ENCODE measurements around the gene LRGUK.

The LRGUK gene

GRCh38 chr7:134108802-134109201 is 18.3 kb upstream of the LRGUK start:
- DNase-seq: peak in 1 of 2 experiments; percentile 4
- TF ChIP-seq GATA1 (IDR thresholded peaks at IDR 0.05; ENCODE audit: low read depth, low read length) (no peak), POLR2A (IDR thresholded peaks at IDR 0.05; ENCODE audit: low read length) (no peak)

DNA sequence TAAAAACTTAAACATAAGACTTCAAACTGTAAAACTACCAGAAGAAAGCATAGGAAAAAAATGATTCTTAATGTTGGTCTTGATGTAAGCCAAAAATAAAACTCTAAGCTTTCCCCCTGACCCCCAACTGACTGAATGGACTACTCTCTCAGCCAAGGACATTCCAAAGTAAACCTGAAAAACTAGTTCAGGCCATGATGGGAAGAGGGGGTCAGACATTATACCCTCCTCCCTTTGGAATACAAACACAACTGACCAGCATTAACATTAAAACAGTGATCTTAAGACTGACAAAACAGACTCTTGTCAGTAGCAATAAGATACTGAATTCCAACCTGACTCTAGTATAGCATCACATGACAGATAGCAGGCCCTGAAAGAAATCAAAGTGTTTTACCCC is 13.5 kb upstream of the LRGUK start:
- no peak for TF ChIP-seq GATA1 (IDR thresholded peaks at IDR 0.05; ENCODE audit: low read depth, low read length)
- no peak for TF ChIP-seq POLR2A (IDR thresholded peaks at IDR 0.05; ENCODE audit: low read length)
- no peak for DNase-seq

DNA sequence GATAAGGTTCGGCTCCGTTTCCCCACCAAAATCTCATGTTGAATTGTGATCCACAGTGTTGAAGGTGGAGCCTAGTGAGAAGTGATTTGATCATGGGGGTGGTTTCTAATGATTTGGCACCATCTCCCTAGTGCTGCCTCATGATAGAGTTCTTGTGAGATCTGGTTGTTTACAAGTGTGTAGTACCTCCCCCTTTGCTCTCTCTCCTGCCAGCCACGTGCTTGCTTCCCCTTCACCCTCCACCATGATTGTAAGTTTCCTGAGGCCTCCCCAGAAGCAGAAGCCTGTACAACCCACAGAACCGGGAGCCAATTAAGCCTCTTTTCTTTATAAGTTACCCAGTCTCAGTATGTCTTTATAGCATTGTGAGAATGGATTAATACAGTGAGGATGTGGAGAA is 12.1 kb upstream of the LRGUK start:
- TF ChIP-seq GATA1 (IDR thresholded peaks at IDR 0.05; ENCODE audit: low read depth, low read length): no peak
- TF ChIP-seq POLR2A (IDR thresholded peaks at IDR 0.05; ENCODE audit: low read length): no peak
- DNase-seq: peak in 1 of 2 experiments; percentile 31

GRCh38 chr7:134120405-134120804 is 6.7 kb upstream of the LRGUK start:
- no peak for DNase-seq
- TF ChIP-seq POLR2A (IDR thresholded peaks at IDR 0.05; ENCODE audit: low read length) (no peak), GATA1 (IDR thresholded peaks at IDR 0.05; ENCODE audit: low read depth, low read length) (no peak)

GRCh38 chr7:134121632-134122139 is 5.5 kb upstream of the LRGUK start:
- no peak for TF ChIP-seq GATA1 (IDR thresholded peaks at IDR 0.05; ENCODE audit: low read depth, low read length)
- TF ChIP-seq POLR2A (IDR thresholded peaks at IDR 0.05; ENCODE audit: low read length): no peak
- no peak for DNase-seq

DNA sequence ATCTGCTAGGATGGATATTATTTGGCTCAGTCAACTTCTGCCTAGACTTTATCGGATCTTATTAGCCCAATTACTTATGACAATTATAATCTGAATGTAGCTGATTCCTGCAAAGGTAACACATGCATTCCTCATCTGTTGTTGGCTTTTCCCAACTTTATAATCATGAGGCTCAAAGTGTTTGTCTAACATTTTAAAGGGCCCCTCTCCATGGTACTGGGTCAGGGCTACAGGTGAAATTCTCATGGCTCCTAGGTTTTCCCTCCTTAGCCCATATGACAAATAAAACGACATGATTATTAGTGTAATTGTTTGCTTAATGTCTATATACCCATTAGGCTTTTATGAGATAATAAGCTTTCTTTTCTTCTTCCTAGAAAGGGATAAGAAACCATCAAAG is 4.2 kb upstream of the LRGUK start:
- no peak for DNase-seq
- TF ChIP-seq GATA1 (IDR thresholded peaks at IDR 0.05; ENCODE audit: low read depth, low read length) (no peak), POLR2A (IDR thresholded peaks at IDR 0.05; ENCODE audit: low read length) (no peak)

- DNase-seq: no peak
- TF ChIP-seq POLR2A (IDR thresholded peaks at IDR 0.05; ENCODE audit: low read length) (no peak), GATA1 (IDR thresholded peaks at IDR 0.05; ENCODE audit: low read depth, low read length) (no peak)
Measured at GRCh38 chr7:134126146-134126545, 994 bp upstream of the LRGUK start.

DNA sequence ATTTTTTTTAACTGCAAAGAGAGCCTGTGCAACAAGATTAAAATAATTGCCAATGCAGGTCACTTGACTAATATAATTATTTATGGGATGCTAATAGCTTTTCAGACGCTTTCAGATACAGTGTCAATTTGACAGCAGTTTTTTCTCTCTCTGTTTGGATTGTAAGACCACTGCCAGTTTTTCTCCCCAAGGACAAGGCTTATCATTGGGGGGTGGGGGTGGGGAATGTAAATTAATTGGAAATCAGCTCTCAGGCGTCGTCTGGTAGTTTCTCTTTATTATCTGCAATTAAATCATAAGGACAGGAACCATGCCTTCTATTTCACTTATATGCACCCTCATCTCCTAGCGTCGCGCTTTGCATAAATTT is 559 bp upstream of the LRGUK start:
- DNase-seq: no peak
- no peak for TF ChIP-seq POLR2A (IDR thresholded peaks at IDR 0.05; ENCODE audit: low read length)
- TF ChIP-seq GATA1 (IDR thresholded peaks at IDR 0.05; ENCODE audit: low read depth, low read length): no peak

DNA sequence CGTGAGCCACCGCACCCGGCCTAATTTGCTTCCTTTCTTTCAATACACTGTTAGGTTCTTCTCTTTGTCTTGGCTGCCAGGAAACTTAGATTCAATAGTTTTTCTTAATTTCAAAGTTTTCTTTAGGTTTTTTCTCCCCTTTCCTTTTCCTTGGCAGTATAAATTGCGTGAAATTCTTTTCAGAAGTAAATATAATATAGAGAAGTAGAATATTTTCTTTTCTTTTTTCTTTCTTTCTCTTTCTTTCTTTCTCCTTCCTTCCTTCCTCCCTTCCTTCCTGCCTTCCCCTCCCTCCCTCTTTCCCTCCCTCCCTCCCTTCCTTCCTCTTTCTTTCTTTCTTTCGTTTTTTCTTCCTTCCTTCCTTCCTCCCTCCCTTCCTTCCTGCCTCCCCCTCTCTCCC is 1.7 kb downstream of the LRGUK start:
- DNase-seq: no peak
- TF ChIP-seq POLR2A (IDR thresholded peaks at IDR 0.05; ENCODE audit: low read length) (no peak), GATA1 (IDR thresholded peaks at IDR 0.05; ENCODE audit: low read depth, low read length) (no peak)

- TF ChIP-seq POLR2A (IDR thresholded peaks at IDR 0.05; ENCODE audit: low read length): no peak
- TF ChIP-seq GATA1 (IDR thresholded peaks at IDR 0.05; ENCODE audit: low read depth, low read length): no peak
- no peak for DNase-seq
Measured at GRCh38 chr7:134129856-134130523, 2.9 kb downstream of the LRGUK start.

- TF ChIP-seq POLR2A (IDR thresholded peaks at IDR 0.05; ENCODE audit: low read length) (no peak), GATA1 (IDR thresholded peaks at IDR 0.05; ENCODE audit: low read depth, low read length) (no peak)
- no peak for DNase-seq
Measured at GRCh38 chr7:134134004-134134403, 6.9 kb downstream of the LRGUK start.

GRCh38 chr7:134140889-134141867 is 14.0 kb downstream of the LRGUK start:
- TF ChIP-seq POLR2A (IDR thresholded peaks at IDR 0.05; ENCODE audit: low read length) (no peak), GATA1 (IDR thresholded peaks at IDR 0.05; ENCODE audit: low read depth, low read length) (no peak)
- peak; percentile 54 to 64 for DNase-seq

DNA sequence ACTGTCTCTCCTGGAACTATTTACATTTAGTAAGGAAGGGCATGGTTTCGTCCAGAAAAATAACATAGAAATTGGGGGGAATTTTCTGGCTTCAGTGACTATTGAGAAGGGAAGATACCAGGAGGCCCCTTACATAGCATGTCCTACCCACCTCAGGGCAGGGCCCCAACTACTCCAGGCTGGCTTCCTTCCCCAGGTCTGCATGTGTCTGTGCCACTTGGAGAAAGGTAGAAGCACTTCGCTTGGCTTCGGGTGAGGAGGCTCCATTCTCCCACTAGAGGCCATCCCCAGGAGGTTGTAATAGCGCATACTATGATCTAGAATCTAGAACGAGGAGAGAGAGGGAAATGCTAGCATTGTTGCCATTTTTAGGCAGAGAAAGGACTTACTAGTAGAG is 14.7 kb downstream of the LRGUK start:
- no peak for DNase-seq
- TF ChIP-seq GATA1 (IDR thresholded peaks at IDR 0.05; ENCODE audit: low read depth, low read length): no peak

DNA sequence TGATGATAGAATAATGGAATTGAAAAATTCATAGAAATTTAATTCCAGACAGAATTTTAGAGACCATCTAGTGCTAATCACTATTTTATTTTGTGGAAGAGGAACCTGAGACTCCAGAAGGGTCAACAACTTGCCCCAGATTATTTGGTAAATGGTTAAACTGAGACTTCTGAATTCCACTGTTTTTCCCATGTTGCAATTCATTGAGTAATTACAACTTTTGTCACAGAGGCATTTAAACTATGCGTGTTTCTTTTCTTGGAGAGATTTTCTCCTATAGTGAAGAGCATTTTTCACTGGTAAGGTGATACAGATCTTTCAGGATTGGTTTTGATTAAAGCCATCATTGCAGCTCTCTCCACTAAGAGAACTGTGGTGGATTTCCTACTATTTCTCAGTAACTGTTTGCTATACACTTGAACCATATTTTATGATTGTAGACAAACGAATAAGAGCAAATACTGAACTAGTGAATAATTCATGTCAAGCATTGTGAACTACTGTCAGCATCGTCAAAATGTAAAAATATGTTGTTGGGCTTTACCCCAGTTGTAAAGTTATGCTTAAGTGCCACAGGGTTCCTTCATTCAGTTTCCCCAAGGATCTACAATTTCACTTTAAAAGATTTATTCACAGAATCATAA is 26.5 kb downstream of the LRGUK start:
- no peak for TF ChIP-seq GATA1 (IDR thresholded peaks at IDR 0.05; ENCODE audit: low read depth, low read length)
- no peak for TF ChIP-seq POLR2A (IDR thresholded peaks at IDR 0.05; ENCODE audit: low read length)
- DNase-seq: no peak
